HG02973 (cell line): Measurements from ENCODE around the gene BBS1.

Experiments used
- ATAC-seq: cut with Tn5 transposase; IDR thresholded peaks from one replicate; pipeline ENCODE4 v1.9.1; 2021; ENCODE audit warnings: moderate library complexity; ENCODE audit not compliant: unreplicated experiment

BBS1 gene

GRCh38 chr11:66476841-66477251, 33.6 kb upstream of the BBS1 start:
- no peak for ATAC-seq

GRCh38 chr11:66477263-66478201, 32.9 kb upstream of the BBS1 start:
- ATAC-seq = no peak

GRCh38 chr11:66478729-66479393, 31.6 kb upstream of the BBS1 start:
- ATAC-seq = no peak

GRCh38 chr11:66479394-66480116, 30.9 kb upstream of the BBS1 start:
- no peak for ATAC-seq

GRCh38 chr11:66480117-66480938, 30.1 kb upstream of the BBS1 start, which contains the start of gene DPP3:
Gene DPP3 (plus strand): TSS chr11:66480434. CDS start chr11:66482201, 1,767 bp downstream.
- peak; percentile 75 for ATAC-seq

- no peak for ATAC-seq
Observed at GRCh38 chr11:66484806-66485380, 25.5 kb upstream of the BBS1 start.

GRCh38 chr11:66488957-66489356, 21.5 kb upstream of the BBS1 start:
- no peak for ATAC-seq

GRCh38 chr11:66489636-66490035, 20.8 kb upstream of the BBS1 start:
- ATAC-seq = no peak

- ATAC-seq = no peak
Observed at GRCh38 chr11:66491315-66491935, 19.0 kb upstream of the BBS1 start.

GRCh38 chr11:66492161-66492865, 18.1 kb upstream of the BBS1 start:
- ATAC-seq = no peak

- ATAC-seq = no peak
Observed at GRCh38 chr11:66493130-66493529, 17.3 kb upstream of the BBS1 start.

GRCh38 chr11:66494458-66494857, 16.0 kb upstream of the BBS1 start:
- no peak for ATAC-seq

GRCh38 chr11:66494935-66495334, 15.5 kb upstream of the BBS1 start:
- no peak for ATAC-seq

GRCh38 chr11:66495401-66495854, 15.0 kb upstream of the BBS1 start:
- no peak for ATAC-seq

GRCh38 chr11:66497206-66497605, 13.2 kb upstream of the BBS1 start:
- no peak for ATAC-seq

- no peak for ATAC-seq
Observed at GRCh38 chr11:66498506-66498905, 11.9 kb upstream of the BBS1 start.

- ATAC-seq = no peak
Observed at GRCh38 chr11:66505276-66505816, 5.1 kb upstream of the BBS1 start.

- no peak for ATAC-seq
Observed at GRCh38 chr11:66509131-66509561, 1.3 kb upstream of the BBS1 start.

- ATAC-seq = peak; percentile 7
Observed at GRCh38 chr11:66510990-66511339, 530 bp downstream of the BBS1 start.
